Psoas muscle (tissue), 8 donors: Measurements from ENCODE around the gene RAB3IL1. TPM values are rescaled to one million over a fixed set of nuclear protein-coding genes. Genes with fewer than 3 reads are reported as not detected.

Source experiments
- ATAC-seq, 4 donors: fragments of 200-7000 bp; cut with Tn5 transposase; one replicate each; pipeline ENCODE4 v1.9.1; 2020; ENCODE audit warnings: moderate library complexity in 3 of 4, mild to moderate bottlenecking in 2 of 4
- DNase-seq, 2 donors: peaks; one replicate each; pipeline ENCODE4 v3.0.0-alpha.2; 2020
- H3K27ac ChIP-seq: fragments of 200-600 bp; one replicate; pipeline ENCODE4 v1.8.0; 2022
- H3K27me3 ChIP-seq, 3 donors: fragments of 200-600 bp in 1 of 3; one replicate each; pipeline versions ENCODE4 v1.6.1 to v1.8.0; 2013 to 2022; ENCODE audit warnings: low read length in 2 of 3, mild to moderate bottlenecking in 2 of 3, moderate library complexity in 1 of 3; ENCODE audit not compliant: insufficient read depth in 3 of 3
- H3K36me3 ChIP-seq, 2 donors: fragments of 200-600 bp in 1 of 2; one replicate each; pipeline versions ENCODE4 v1.6.1 to v1.8.0; 2013 to 2022; ENCODE audit warnings: low read depth in 1 of 2, mild to moderate bottlenecking in 1 of 2, moderate library complexity in 1 of 2; ENCODE audit not compliant: insufficient read depth in 1 of 2
- H3K4me1 ChIP-seq: fragments of 200-600 bp; one replicate; pipeline ENCODE4 v1.8.0; 2022
- H3K4me3 ChIP-seq: fragments of 200-600 bp; one replicate; pipeline ENCODE4 v1.8.0; 2022; ENCODE audit warnings: mild to moderate bottlenecking
- H3K9me3 ChIP-seq: fragments of 200-600 bp; one replicate; pipeline ENCODE4 v1.8.0; 2022
- CTCF ChIP-seq: fragments of 200-600 bp; IDR thresholded peaks from one replicate; pipeline ENCODE4 v1.8.0; 2022; ENCODE audit warnings: antibody characterized with exemption
- WGBS, 3 donors: extraction: QIAGEN DNeasy Blood & Tissue Kit; methylation state at CpG; one replicate each; pipeline versions ENCODE4 v1.1.6 to v1.1.7; 2013; 5-methylcytosine and 5-hydroxymethylcytosine counted together
- intact Hi-C, 2 donors: fragments of 100-400 bp; cut with DNase I; formaldehyde crosslinking; loops; one replicate each; pipeline versions ENCODE4 v1.11.0 to v1.14.2; 2022
- polyA plus RNA-seq, 3 donors: library from polyadenylated mRNA; stranded (reverse); fragments of 200-250 nt; gene quantifications; one replicate each; pipeline ENCODE4 v1.2.3, GENCODE V29; 2013
- total RNA-seq, 4 donors: library from RNA; stranded (reverse); fragmentation: NEBNext Ultra II Directional in 2 of 4; extraction: Animal tissue kit (Norgen Biotek cat#: 25700) in 2 of 4; gene quantifications; one replicate each; pipeline versions ENCODE4 v1.2.1 to v1.2.4, GENCODE V29; 2021 to 2023
- donor health status: healthy with polysubstance abuse.
- donor health status: DM: no; HTN: no; CAD: no; lungs with moderate emphysema.
- donor health status: Bipolar disorder and iron deficiency.
- donor health status: healthy.
- donor health status: DM: yes; HTN: yes; CAD: no.
- donor health status: DM: no; HTN: no; CAD: no.
- donor health status: DM: no; HTN: no; CAD: no.
- donor health status: DM: yes; HTN: yes; CAD: no.

Gene RAB3IL1
- total and polyA plus RNA-seq, 7 donors = 1.7 to 5.9 (median 4.9) TPM

GRCh38 chr11:61854966-61855714 lies 62.2 kb downstream of the RAB3IL1 start:
- H3K27ac ChIP-seq = no peak overlapping the region
- ATAC-seq = peak in 2 of 4 donors; percentile 25 to 32
- no peaks in the 10 kb centered on the region for H3K4me1 ChIP-seq
- no peak overlapping the region for H3K4me3 ChIP-seq
- TF ChIP-seq CTCF = no peak
- no peaks in the 10 kb centered on the region for H3K9me3 ChIP-seq
- no peak for DNase-seq
- H3K27me3 ChIP-seq = peaks cover 0 to 6% (median 0%) of the 10 kb centered on the region in 3 donors
- intact Hi-C loops = no loop called here
- no peaks in the 10 kb centered on the region for H3K36me3 ChIP-seq
- 67 to 81% (median 79%) methylated on average over 14 of the region's 14 CpGs for WGBS, 3 donors

- TF ChIP-seq CTCF = no peak
- Histone ChIP-seq H3K27ac (no peak overlapping the region), H3K27me3 (peaks cover 0 to 6% (median 0%) of the 10 kb centered on the region in 3 donors), H3K9me3 (no peaks in the 10 kb centered on the region), H3K4me3 (no peak overlapping the region), H3K4me1 (no peaks in the 10 kb centered on the region), H3K36me3 (no peaks in the 10 kb centered on the region)
- no peak for ATAC-seq
- WGBS, 3 donors = 85 to 88% (median 88%) methylated on average over 17 of the region's 17 CpGs
- no peak for DNase-seq
- intact Hi-C loops = no loop called here
Observed at GRCh38 chr11:61854206-61854895, 63.0 kb downstream of the RAB3IL1 start.

GRCh38 chr11:61853698-61854169 lies 63.6 kb downstream of the RAB3IL1 start:
- H3K9me3 ChIP-seq = no peaks in the 10 kb centered on the region
- DNase-seq (no peak), ATAC-seq (no peak)
- H3K4me1 ChIP-seq = no peaks in the 10 kb centered on the region
- H3K36me3 ChIP-seq = no peaks in the 10 kb centered on the region
- no peak overlapping the region for H3K4me3 ChIP-seq
- intact Hi-C loops = no loop called here
- 75 to 81% (median 79%) methylated on average over 13 of the region's 13 CpGs for WGBS, 3 donors
- H3K27me3 ChIP-seq = peaks cover 0 to 8% (median 0%) of the 10 kb centered on the region in 3 donors
- no peak for TF ChIP-seq CTCF
- H3K27ac ChIP-seq = no peak overlapping the region

- WGBS, 3 donors = 75 to 77% (median 75%) methylated on average over 6 of the region's 6 CpGs
- Histone ChIP-seq H3K4me1 (no peaks in the 10 kb centered on the region), H3K9me3 (no peaks in the 10 kb centered on the region), H3K36me3 (no peaks in the 10 kb centered on the region), H3K4me3 (no peak overlapping the region), H3K27me3 (peaks cover 0 to 12% (median 0%) of the 10 kb centered on the region in 3 donors), H3K27ac (no peak overlapping the region)
- TF ChIP-seq CTCF = no peak
- DNase-seq (no peak), ATAC-seq (no peak)
- intact Hi-C loops = no loop called here
Observed at GRCh38 chr11:61851900-61852295, 65.5 kb downstream of the RAB3IL1 start.
